Measurements from ENCODE around the gene ITGB3.
"Not testable (repeated sequence)": the region's sequence is repeated elsewhere in the genome, so short reads cannot be mapped to it uniquely, and the experiment has no call there.

Gene ITGB3

DNA sequence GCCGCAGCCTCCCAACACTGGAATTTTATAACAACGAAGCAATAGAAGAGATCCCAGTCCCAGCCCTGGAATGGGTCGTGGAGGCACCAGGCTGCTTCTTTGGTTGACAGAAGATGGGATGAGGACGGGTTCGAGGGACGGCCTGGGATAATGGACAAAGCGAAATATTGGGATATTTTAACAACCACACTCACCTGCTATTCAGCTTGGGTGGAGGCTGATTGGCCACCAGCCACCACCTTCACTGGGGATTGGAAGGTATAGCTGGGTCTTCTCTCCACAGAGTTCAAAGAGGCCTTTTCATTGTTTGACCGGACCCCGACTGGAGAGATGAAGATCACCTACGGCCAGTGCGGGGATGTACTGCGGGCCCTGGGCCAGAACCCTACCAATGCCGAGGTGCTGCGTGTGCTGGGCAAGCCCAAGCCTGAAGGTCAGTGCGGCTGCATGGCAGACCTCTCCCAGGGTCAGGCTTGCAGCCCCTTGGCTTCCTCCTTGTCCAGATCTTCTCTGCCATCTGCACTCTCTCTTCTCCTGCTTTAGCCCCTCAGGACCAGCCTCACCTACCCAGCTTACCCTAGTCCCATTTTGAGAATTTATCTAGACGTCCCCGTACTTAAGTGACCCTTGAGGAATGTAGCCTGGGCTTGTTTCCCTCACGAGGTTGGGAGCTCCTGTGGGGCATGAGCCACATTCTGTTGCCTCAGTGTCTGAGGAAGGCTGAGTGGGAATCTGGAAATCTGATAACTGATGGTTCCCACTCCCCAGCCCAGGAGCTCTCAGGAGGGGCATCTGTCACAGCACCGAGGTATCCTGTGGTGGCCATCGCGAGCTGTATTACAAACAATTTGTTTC lies 33.8 kb upstream of the ITGB3 start:
- DNase-seq (ENCODE audit: low spot score), result no peak
- TF ChIP-seq CTCF (IDR thresholded peaks at IDR 0.05; ENCODE audit: extremely low read depth, missing control alignments), result no peak

DNA sequence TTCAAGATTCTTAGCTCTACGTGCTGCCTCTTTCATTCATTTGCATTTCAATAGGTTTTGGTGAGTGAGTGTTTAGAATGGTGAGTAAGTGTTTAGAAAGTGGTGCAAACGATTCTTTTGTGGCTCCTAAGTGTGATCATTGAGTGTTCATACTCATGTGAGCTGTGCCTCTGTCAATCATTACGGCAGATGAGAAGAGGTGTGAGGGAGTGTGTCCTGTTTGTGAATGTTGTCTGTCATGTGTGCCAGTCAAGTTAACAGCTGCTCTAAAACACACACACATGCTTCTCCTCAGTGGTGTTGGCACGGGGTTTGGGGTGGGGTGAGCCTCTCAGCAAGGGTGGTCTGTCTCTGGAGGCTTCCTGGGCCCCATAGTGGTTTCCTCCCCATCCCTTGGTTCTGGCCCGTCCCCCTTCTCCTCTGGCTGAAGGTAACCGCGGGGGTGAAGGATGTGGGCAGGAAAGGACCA lies 33.1 kb upstream of the ITGB3 start:
- TF ChIP-seq CTCF (IDR thresholded peaks at IDR 0.05; ENCODE audit: extremely low read depth, missing control alignments), result no peak

DNA sequence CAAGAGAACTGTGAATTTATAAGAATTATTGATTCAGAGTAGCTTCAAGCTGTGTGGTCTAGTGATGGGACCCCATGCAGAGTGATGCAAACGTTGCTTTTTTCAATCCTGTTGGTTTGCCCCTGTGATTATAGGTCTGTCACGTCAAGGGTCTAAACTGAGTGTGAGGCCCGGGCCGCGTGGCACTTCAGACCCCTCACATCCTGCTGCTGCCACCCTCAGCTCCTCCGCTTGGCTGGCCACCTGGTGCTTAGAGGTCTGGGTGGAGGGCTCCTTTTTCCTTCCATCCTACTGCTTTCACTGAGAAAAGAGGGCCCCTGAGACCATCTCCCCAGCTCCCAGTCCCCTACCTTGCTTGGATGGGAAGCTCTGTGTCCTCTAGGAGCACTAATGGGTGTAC lies 32.5 kb upstream of the ITGB3 start:
- TF ChIP-seq CTCF (IDR thresholded peaks at IDR 0.05; ENCODE audit: extremely low read depth, missing control alignments), result no peak
- no peak for DNase-seq (ENCODE audit: low spot score)

More for the DNA sequence above, 33.1 kb upstream of the ITGB3 start:
- DNase-seq (ENCODE audit: low spot score), result no peak

DNA sequence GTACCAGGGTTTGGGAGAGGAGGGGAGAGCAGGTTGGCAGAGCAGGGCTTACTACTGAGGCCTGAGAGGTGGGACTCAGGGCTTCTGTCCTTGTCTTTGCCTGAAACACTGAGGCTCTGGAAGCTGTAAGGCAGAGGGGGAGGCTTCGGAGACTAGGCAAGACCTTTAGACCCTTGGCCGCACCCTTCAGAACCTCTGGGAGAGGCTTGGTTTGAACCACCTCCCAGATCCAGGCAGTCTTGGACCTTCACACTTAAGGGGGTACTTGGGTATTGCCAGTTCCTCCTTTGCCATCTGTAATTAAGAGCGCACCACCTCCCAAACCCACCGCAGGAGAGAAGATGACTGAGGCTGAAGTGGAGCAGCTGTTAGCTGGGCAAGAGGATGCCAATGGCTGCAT lies 31.6 kb upstream of the ITGB3 start:
- no peak for DNase-seq (ENCODE audit: low spot score)
- no peak for TF ChIP-seq CTCF (IDR thresholded peaks at IDR 0.05; ENCODE audit: extremely low read depth, missing control alignments)

- DNase-seq (ENCODE audit: low spot score), result no peak
- no peak for TF ChIP-seq CTCF (IDR thresholded peaks at IDR 0.05; ENCODE audit: extremely low read depth, missing control alignments)
Observed at GRCh38 chr17:47223007-47223406, 30.6 kb upstream of the ITGB3 start.

- no peak for DNase-seq (ENCODE audit: low spot score)
- no peak for TF ChIP-seq CTCF (IDR thresholded peaks at IDR 0.05; ENCODE audit: extremely low read depth, missing control alignments)
Observed at GRCh38 chr17:47223460-47223859, 30.2 kb upstream of the ITGB3 start.

DNA sequence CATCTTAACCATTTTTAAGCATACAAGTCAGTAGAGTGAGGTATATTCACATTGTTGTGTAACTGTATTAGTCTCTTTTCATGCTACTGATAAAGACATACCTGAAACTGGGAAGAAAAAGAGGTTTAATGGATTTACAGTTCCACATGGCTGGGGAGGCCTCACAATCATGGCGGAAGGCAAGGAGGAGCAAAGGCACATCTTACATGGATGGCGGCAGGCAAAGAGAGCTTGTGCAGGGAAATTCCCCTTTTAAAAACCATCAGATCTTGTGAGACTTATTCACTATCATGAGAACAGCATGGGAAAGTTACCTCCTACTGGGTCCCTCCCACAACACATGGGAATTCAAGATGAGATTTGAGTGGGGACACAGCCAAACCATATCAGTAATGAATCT lies 29.6 kb upstream of the ITGB3 start:
- not testable (repeated sequence) for DNase-seq (ENCODE audit: low spot score)

GRCh38 chr17:47224966-47225365 lies 28.7 kb upstream of the ITGB3 start:
- no peak for TF ChIP-seq CTCF (IDR thresholded peaks at IDR 0.05; ENCODE audit: extremely low read depth, missing control alignments)
- no peak for DNase-seq (ENCODE audit: low spot score)

All from GM20000 (cell line).